ENCODE data around the gene DISP3.
"Not testable (repeated sequence)": the region's sequence is repeated elsewhere in the genome, so short reads cannot be mapped to it uniquely, and the experiment has no call there.

The DISP3 gene

DNA sequence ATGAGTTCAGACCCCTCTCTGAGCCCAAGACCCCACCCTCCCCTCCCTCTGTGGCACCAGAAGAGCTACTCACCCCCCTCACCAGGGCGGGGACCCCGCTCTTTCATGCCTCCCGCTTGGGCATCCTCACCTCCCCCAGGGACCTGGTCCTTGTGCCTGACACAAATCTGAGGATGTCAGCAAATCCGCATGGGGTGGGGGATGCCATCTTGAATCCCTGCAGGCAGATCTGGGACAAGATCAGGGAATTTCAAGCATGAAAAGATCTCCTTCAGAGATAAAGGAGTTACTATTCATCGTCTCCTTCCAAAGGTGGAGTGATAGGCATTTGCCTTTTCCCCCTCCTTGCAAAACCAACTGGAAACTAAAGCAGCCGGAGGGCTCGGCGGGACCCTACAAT is 81.1 kb downstream of the DISP3 start:
- no peak for DNase-seq

DNA sequence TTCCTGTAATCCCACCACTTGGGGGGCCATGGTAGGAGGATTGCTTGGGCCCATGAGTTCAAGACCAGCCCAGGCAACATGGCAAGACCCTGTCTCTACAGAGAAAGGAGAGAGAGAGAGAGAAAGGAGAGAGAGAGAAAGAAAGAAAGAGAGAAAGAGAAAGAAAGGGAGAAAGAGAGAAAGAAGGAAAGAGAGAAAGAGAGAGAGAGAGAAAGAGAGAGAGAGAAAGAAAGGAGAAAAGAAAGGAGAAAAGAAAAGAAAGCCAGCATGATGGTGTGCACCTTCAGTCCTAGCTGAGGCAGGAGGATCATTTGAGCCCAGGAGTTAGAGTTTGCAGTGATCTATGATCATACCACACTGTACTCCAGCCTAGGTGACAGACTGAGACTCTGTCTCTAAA is 82.8 kb downstream of the DISP3 start:
- no peak for DNase-seq

DNA sequence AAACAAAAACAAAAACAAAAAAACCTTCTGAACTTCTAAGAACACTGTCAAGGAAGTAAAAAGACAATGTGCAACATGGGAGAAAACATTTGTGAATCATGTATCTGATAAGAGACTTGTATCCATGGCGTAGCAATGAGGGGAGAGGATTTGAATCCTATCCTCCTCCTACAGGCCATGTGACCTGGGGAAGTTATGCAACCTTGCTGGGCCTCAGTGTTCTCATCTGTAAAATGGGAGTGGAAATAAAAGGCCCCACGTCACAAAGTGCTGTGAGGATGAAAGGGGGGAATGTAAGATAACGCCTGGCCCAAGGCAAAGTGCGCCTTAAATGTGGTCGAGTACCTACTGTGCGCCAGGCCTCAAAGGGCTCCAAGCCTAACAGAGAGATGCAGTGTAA is 83.7 kb downstream of the DISP3 start:
- DNase-seq: no peak

DNA sequence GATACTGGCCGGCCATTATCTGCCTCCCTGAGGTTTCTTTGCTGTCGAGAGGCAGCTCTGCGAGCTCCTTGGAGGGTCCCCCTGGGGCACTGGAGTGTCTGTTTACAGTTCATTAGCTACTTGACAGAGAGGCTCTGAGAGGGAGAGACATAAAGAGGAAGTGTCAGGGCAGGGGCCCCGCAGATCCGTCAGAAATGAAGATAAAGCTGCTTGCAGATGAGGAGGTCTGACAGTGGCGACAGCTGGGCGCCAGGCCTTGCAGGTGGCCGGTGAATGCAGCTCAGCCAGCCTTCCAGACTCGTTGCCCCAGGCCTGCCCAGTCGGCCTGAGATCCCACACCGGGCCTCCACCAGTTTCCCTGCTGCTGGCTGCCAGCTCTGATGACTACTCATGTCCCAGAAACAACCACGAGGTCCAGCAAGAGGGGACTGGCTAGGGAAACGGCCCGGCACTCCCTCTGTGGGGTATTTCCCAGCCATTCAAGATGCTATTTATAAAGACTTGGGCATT is 84.7 kb downstream of the DISP3 start:
- peak; percentile 91 for DNase-seq

DNA sequence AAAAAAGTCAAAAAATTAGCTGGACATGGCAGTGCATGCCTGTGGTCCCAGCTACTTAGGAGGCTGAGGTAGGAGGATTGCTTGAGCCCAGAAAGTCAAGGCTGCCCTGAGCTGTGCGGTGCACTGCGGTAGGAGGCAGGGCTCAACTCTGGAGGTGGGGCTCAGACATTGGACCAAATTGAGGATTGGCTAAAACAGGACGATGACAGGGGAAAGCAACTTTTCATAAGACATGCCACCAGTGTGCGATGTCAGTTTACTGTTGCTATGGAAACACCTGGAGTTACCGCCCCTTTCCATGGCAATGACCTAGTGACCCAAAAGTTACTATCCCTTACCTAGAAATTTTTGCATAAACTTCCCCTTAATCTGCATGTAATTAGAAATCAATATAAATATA is 85.3 kb downstream of the DISP3 start:
- DNase-seq: no peak

DNA sequence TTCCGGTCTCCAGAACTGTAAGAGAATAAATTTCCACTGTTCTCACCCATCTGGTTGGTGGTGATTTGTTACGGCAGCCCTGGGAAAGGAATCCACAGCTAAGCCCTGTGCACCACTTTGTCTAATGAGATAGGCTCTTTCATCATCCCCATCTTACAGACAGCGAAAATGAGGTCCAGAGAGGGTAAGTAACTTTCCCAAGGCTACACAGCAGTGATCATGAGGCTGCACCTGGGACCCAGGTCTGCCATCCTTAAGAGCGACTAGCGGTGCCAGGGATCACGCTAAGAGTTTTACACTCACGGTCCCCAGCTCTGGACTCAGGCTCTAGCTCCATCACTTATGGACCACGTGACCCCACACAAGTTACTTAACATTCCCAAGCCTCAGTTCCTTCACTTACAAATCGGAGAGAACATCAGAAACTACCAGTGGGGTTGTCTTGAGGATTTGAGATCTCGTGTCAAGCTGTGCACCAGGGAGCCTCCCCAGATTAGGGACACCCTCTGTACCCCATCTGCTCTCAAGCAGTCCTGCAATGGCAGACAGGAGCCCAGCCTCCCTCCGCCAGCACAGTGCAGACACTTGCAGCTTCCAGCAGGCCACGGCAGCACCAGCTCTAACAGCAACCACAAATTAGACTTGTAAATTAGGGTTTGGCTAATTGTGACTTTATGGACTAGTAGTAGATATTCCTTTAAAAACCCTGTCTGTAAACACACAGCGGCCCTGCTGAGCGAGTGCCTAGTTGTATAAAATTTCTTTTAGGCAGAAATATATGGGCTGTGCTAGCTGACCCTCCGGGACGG is 87.3 kb downstream of the DISP3 start:
- DNase-seq: no peak

DNA sequence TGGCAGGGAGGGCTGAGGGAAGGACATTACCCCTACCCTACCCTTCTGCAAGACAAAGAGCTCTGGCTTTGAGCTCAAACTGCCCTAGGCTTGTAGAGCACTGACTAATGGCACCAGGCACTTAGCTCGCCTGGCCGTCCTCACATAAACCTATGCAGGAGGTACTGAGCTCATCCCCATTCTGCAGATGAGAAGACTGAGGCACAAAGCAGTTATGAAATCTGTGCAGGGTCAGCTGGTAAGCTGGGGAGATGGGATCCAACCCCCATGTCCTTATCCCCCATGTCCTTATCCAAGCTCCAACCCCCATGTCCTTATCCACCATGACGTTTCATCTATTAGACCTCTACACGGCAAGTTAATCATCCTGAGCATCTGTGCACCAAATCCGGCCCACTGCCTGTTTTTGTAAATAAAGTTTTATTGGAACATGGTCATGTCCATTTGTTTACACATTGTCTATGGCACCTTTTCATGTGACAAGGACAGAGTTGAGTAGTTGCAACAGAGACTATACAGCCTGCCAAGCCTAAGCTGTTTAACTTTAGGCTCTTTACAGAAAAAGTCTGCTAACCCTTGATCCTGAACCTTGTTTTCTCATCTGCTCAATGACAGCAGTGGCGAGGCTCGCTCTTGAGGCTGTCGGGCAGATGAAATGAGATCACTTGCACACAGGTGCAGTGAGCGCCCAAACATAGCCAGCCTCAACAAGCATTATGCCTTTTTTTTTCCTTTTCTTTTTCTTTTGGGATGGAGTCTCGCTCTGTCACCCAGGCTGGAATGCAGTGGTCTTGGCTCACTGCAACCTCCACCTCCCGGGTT is 88.5 kb downstream of the DISP3 start:
- no peak for DNase-seq

DNA sequence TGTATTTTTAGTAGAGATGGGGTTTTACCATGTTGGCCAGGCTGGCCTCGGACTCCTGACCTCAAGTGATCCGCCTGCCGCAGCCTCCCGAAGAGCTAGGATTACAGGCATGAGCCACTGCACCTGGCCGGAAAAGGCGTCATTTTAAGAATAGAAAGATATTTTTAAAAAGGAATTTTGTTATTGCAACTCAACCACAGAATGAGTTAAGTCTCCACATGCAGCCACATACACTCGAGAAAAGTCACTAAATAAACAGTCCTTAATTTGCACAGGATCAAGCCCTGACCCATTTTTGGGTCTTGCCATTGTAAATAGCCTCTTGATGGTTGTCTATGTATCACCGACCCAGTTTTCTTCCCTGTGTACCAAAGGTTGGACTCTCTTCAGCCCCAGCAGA is 89.7 kb downstream of the DISP3 start:
- DNase-seq: no peak

DNA sequence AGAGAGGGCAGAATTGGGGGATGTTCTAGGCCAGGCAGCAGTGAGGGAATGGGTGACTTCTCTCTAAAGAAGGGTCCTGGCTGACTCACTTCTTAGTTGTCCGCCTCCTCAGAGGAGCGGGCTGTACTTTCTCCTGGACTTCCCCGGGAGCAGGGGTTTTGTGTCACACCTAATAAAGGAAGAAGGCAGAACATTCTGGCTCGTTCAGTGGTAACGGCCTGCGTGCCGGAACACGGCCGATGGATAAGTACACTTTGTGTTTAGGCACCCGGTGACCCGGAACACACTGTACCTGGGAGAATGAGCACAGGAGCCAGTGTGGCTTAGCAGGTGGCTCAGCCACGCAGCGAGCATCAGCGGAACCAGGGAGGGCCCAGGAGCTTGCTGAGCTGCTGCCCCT is 90.6 kb downstream of the DISP3 start:
- no peak for DNase-seq

DNA sequence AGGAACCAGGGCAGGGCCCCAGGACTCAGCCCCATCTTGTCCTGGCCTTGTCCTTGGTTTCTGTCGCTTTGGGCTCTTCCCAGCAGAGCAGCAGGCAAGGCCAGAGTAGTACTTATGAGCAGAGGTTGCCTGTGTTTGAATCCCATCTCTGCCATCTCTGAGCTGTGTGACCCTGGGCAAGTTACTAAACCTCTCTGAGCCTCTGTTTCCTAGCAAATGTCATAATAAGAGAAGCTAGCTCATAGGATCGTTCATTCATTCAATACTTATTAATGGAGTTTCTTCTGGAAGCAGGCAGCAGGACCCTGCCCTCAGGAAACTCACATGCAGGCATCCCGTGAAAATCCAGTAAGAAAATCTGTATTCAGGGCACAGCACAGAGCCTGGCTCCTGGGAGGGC is 91.0 kb downstream of the DISP3 start:
- no peak for DNase-seq

DNA sequence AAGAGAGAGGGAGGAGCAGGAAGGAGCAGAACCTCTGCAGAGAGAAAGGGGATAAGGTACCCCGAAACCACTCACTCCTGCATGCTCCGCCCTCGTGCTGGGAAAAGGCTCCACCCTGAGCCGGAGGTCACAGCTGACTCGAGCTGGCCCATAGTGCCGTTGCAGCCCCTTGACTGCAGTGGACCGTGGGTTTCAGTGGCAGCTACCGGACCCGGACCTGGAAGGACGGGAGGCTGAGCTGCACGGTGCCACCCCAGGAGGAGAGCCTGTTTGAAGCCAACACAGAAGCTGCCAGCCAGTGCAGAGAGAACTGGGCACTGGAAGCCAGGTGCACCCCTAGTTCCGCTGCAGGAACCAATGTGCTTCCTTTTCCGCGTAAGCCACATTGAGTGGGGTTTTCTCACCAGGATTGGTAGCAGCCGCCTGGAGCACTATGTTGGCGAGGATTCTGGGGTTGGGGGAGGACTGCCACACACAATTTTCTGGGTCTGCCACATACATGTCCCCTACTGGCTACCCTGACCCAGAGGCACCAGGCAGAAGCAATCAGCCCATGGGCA is 91.9 kb downstream of the DISP3 start:
- DNase-seq: no peak

DNA sequence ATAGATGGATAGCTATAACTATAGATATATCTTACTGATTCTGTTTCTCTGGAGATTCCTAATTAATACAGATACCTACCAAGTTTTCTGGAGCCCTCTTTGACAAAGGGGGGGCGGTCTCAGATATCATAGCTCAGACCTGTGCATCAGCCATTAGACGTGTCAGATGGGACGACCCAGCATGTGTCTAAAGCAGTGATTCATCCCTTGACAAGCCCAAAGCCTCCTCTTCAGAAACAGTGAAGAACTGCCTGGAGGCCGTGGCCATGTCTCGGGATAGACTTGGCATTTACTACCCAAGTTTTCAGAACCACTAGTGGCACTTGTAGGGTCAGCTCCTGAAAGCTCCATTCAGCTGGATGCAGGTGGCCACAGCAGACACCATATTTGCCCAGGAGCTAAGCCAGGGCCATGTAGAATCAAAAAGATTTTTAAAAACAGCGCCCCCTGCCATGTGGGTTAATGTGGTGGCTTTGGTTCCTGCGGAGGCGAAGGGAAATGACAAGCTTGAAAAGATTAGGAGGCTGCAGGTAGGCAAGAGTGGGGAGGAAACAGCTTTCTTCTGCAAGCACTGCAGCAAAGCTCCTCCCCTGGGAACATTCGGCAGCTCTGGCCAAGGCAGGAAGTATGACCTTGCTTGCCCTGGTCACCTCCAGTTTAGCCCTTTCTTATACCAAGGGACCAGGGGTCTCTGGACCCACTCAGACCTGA is 93.1 kb downstream of the DISP3 start:
- DNase-seq: no peak

DNA sequence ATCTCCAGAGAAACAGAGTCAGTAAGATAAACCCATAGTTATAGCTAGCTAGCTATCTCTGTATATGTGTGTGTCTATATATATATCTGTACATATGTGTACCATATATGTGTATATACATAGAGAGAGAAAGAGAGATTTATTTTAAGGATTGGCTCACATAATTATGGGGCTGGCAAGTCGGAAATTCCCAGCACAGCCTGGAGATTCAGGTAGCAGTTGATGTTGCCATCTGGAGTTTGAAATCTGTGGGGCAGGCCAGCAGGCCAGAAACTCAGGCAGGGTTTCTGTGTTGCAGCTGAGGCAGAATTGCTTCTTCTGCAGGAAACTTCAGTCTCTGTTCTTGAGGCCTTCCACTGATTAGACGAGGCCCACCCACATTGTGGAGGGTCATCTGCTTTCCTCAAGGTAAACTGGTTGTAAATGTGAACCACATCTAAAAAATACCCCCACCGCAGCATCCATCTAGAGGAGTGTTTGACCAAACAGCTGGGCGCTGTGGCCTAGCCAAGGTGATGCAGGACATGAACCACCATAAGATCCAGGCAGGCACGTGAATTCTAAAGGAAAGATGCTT is 94.2 kb downstream of the DISP3 start:
- no peak for DNase-seq

DNA sequence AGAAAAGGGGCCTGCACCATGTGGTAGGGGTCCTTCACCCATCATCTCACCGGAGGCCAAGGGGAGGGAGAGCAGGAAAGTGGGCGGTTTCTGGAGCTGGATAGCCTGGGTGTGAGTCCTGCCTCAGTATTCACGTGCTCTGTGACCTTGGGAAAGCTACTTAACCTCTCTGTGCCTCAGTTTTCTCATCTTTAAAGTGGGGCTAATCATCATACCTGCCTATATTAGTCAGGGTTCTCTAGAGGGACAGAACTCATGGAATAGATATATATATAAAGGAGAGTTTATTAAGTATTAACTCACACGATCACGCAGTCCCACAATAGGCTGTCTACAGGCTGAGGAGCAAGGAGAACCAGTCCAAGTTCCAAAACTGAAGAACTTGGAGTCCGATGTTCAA is 96.6 kb downstream of the DISP3 start:
- DNase-seq: no peak

DNA sequence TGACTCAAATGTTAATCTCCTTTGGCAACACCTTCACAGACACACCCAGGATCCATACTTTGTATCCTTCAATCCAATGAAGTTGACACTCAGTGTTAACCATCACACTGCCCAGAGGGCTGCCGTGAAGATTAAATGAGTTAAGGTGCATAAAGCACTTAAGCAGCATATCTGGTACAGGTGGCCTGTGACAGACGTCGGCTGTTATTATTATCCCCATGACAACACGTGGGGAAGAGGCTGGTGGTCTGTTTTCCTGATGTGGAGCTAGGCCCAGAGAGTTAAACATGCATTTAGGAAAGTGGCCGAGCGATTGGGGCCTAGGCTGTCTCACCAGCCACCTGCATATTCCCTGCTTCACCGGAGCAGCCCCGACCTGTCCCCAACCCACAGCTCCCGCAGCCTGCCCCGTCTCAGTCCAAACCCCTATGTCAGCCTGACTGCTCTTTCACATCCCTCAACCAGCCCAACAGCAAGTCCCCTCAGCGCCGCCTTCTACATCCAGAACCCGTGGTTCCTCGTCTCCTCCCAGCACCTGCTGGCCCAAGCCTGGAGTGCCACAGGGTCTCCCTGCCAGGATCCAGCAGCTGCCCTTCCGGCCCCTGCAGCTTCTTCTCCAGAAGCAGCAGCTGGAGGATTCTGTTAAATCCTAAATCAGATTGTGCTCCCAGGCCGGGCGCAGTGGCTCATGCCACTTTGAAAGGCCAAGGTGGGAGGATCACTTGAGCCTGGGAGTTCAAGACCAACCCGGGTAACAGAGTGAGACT is 97.3 kb downstream of the DISP3 start:
- DNase-seq: no peak

DNA sequence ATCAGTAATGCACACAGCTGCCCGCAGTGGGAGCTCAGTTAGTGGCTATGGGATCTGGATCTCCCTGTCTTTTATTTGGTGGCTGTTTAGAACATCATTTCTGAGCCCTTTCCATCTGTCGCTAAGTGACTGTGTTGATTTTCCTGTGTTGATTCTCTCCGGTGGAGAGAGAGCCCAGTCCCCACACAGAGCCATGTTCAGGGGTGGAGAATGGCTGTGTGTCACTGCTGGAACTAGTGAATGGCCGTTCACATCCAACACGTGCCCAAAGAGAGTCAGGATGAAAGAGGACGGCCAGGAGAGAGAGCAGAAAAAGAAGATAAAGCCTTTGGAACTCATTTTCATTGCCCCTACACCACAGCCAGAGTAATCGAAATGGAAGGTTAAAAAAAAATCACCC is 99.0 kb downstream of the DISP3 start:
- DNase-seq: no peak

DNA sequence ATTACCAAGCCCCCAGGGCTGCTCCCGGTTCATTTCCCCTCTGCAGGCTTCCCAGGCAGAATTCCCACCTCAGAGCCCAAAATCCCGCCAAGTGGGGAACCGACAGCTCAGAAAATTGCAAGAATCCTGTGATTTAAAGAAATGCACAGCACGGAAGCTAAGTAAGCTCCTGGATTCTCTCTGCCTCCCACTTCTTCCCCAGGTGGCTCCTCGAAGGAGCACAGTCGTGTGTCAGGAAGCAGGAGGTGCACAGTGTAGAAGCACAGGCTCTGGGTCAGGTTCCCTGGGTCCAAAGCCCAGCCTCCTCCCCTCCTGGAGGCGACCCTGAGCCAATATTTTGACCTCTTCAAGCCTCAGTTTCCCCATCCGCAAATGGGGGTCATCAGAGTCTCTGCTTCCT is 100.6 kb downstream of the DISP3 start:
- no peak for DNase-seq

DNA sequence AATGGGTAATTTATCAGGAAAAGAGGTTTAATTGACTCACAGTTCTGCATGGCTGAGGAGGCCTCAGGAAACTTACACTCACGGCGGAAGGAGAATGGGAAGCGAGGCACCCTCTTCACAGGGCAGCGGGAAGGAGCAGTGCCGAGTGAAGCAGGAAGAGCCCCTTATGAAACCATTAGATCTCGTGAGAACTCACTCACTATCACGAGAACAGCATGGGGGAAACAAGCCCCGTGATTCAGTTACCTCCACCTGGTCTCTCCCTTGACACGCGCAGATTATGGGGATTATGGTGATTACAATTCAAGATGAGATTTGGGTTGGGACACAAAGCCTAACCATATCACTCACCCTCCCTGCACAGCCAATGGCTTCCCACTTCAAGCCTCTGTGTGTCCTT is 101.1 kb downstream of the DISP3 start:
- not testable (repeated sequence) for DNase-seq

DNA sequence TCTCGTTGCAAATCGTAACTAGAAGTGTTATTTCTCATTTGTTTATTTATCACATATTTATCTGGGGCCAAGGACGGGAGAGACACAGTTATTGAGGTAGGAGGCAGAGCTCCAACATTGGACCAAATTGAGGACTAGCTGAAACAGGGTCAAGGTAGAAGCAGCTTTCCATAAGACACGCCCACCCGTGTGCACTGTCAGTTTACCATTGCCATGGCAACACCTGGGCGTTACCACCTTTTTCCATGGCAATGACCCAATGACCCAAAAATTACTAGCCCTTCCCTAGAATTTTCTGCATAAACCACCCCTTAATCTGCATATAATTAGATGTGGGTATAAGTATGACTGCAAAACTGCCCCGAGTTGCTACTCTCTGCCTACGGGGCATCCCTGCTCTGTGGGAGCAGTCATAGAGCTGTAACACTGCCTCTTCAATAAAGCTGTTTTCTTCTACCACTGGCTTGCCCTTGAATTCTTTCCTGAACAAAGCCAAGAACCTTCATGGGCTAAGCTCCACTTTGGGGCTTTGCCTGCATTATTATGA is 102.6 kb downstream of the DISP3 start:
- DNase-seq: no peak

DNA sequence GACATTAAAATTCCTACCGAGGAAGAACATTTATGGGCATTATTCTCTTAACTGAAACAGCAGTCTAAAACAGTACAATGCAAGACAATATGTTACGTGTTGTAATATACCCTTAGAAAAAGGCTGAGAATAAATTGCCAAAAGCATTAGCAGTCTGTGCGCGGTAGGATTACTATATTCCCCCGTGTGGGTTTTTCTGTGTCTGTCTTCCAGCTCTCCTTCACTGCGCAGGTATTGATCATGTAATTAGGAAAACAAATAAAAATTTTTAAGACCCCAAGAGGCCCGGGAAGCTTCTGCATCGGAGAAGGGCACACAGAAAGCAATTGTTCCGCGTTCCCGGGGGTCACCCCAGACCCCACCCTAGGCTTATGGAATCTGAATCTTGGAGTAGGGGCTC is 106.4 kb downstream of the DISP3 start:
- no peak for DNase-seq

Measured in NCI-H2227 treated with DMSO at 0.1 percent for 48 hours (cell line).